ENCODE measurements around the gene RTKN. TPM values are rescaled to one million over a fixed set of nuclear protein-coding genes. Genes with fewer than 3 reads are reported as not detected.

The RTKN gene
- total and polyA plus RNA-seq, 2 of the 13 experiments (the other 11 are each of a cell fraction or from before 2014, with no cell fraction given): 159 to 166 TPM

DNA sequence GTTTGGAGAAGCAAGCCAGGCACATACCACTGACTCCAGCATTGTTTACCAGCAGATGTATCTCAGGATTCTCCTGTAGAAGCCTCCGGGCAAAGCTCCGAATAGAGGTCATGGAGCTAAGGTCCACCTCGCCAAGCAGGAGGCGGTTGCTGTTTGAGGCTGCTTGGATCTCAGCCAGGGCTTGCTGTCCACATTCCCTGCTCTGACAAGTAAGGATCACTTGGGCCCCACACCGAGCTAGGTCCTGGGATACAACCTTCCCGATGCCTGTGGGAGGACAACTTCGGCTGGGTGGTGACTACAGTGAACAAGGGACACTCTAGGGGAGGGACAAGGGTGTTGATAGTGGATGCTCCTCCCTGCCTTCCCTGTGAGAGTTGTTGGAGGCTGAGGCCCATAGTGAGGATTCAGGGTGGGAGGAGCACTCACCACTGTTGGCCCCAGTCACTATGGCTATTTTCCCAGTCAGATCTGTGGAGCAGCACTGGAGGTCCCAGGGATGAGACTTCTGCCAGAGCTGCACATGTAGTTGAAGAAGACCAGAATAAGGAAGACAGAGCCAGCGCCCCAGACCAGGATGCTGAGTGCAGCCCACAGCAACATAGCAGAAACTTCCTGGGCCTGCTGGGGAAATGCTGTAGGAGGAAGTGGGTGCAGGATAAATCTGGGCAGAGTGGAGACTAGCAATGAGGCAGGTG, 28.6 kb downstream of the RTKN start (continued):
- TF ChIP-seq SALL1 (CRISPR knock-in tag; IDR thresholded peaks at IDR 0.05) (peak; percentile 79), ZBTB26 (CRISPR knock-in tag; IDR thresholded peaks at IDR 0.05; ENCODE audit: borderline replicate concordance) (peak; percentile 49; the same call in 1 of the 2 replicates), RXRA (CRISPR knock-in tag; IDR thresholded peaks at IDR 0.05) (peak; percentile 67; the same call in 1 of the 2 replicates), HES4 (CRISPR knock-in tag; IDR thresholded peaks at IDR 0.05; ENCODE audit: borderline replicate concordance) (0 out of 2 replicates have a peak, but pooled peaks have one; percentile 55), RXRB (CRISPR knock-in tag; IDR thresholded peaks at IDR 0.05; ENCODE audit: borderline replicate concordance) (peak; percentile 47; the same call in 1 of the 2 replicates), KDM2A (CRISPR knock-in tag; IDR thresholded peaks at IDR 0.05; ENCODE audit: borderline replicate concordance, low read depth) (peak; percentile 25; the same call in 1 of the 2 replicates), HDAC6 (IDR thresholded peaks at IDR 0.05; ENCODE audit: low read depth, low read length) (no peak), ZBTB20 (CRISPR knock-in tag; IDR thresholded peaks at IDR 0.05; ENCODE audit: borderline replicate concordance, low read depth) (no peak), ZNF350 (CRISPR knock-in tag; IDR thresholded peaks at IDR 0.05; ENCODE audit: borderline replicate concordance, low read depth) (peak; percentile 45; the same call in 1 of the 2 replicates), MXI1 (IDR thresholded peaks at IDR 0.05; ENCODE audit: borderline replicate concordance, low read depth, low read length) (no peak; the same call in 2 of the 3 replicates), ATF1 (CRISPR knock-in tag; IDR thresholded peaks at IDR 0.05) (no peak), IRF9 (CRISPR knock-in tag; IDR thresholded peaks at IDR 0.05; ENCODE audit: borderline replicate concordance) (no peak), AKAP8 (CRISPR knock-in tag; IDR thresholded peaks at IDR 0.05) (no peak), PITX1 (CRISPR knock-in tag; IDR thresholded peaks at IDR 0.05) (0 out of 2 replicates have a peak, but pooled peaks have one; percentile 42), ZNF432 (CRISPR knock-in tag; IDR thresholded peaks at IDR 0.05; ENCODE audit: borderline replicate concordance) (no peak), ZNF761 (CRISPR knock-in tag; conservative IDR thresholded peaks at IDR 0.05) (peak; percentile 26; the same call in 1 of the 2 replicates), MBD4 (IDR thresholded peaks at IDR 0.05; ENCODE audit: borderline replicate concordance, low read length) (no peak), XBP1 (CRISPR knock-in tag; IDR thresholded peaks at IDR 0.05) (no peak), HDAC2 (CRISPR knock-in tag; IDR thresholded peaks at IDR 0.05) (peak; percentile 26; the same call in 1 of the 2 replicates), ZNF710 (CRISPR knock-in tag; IDR thresholded peaks at IDR 0.05; ENCODE audit: borderline replicate concordance) (0 out of 2 replicates have a peak, but pooled peaks have one; percentile 37)
- TF ChIP-seq, protein P1, sequence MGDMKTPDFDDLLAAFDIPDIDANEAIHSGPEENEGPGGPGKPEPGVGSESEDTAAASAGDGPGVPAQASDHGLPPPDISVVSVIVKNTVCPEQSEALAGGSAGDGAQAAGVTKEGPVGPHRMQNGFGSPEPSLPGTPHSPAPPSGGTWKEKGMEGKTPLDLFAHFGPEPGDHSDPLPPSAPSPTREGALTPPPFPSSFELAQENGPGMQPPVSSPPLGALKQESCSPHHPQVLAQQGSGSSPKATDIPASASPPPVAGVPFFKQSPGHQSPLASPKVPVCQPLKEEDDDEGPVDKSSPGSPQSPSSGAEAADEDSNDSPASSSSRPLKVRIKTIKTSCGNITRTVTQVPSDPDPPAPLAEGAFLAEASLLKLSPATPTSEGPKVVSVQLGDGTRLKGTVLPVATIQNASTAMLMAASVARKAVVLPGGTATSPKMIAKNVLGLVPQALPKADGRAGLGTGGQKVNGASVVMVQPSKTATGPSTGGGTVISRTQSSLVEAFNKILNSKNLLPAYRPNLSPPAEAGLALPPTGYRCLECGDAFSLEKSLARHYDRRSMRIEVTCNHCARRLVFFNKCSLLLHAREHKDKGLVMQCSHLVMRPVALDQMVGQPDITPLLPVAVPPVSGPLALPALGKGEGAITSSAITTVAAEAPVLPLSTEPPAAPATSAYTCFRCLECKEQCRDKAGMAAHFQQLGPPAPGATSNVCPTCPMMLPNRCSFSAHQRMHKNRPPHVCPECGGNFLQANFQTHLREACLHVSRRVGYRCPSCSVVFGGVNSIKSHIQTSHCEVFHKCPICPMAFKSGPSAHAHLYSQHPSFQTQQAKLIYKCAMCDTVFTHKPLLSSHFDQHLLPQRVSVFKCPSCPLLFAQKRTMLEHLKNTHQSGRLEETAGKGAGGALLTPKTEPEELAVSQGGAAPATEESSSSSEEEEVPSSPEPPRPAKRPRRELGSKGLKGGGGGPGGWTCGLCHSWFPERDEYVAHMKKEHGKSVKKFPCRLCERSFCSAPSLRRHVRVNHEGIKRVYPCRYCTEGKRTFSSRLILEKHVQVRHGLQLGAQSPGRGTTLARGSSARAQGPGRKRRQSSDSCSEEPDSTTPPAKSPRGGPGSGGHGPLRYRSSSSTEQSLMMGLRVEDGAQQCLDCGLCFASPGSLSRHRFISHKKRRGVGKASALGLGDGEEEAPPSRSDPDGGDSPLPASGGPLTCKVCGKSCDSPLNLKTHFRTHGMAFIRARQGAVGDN (CRISPR knock-in tag; IDR thresholded peaks at IDR 0.05): peak; percentile 77
